ENCODE results near the gene ADRA1B.

ADRA1B gene

GRCh38 chr5:159936686-159937329 is 20.5 kb downstream of the ADRA1B start:
- no peak for DNase-seq
- Histone ChIP-seq H2BK5ac (ENCODE audit: low read depth, low read length, poor library complexity, severe bottlenecking) (no peak overlapping the region), H2AFZ (ENCODE audit: low read depth, low read length) (no peak overlapping the region), H3K9ac (ENCODE audit: low read length) (no peak overlapping the region), H3K27ac (ENCODE audit: low read length, poor library complexity, severe bottlenecking) (no peak overlapping the region), H3K36me3 (ENCODE audit: control insufficient read depth in 1 of 2, insufficient read depth in 2 of 2, low read depth in 1 of 2, low read length in 2 of 2) (no peaks in the 10 kb centered on the region), H2BK120ac (ENCODE audit: low read depth, low read length) (no peak overlapping the region), H3K4me2 (ENCODE audit: low read length, poor library complexity, severe bottlenecking) (no peak overlapping the region), H3K79me1 (replicated peaks; ENCODE audit: low read length, poor library complexity, severe bottlenecking) (no peaks in the 10 kb centered on the region), H4K8ac (ENCODE audit: low read length) (no peak overlapping the region), H2AK5ac (ENCODE audit: low read length, severe bottlenecking) (no peak overlapping the region), H3K23ac (ENCODE audit: low read length in 2 of 2) (no peak overlapping the region), H3K9me3 (ENCODE audit: control insufficient read depth, low read length) (no peaks in the 10 kb centered on the region), H3K4me1 (ENCODE audit: control insufficient read depth, insufficient read depth, low read depth, low read length) (no peaks in the 10 kb centered on the region), H3K14ac (ENCODE audit: low read length in 2 of 2) (no peak overlapping the region), H3K27me3 (ENCODE audit: control insufficient read depth in 1 of 2, insufficient read depth in 1 of 2, low read length in 2 of 2) (peaks cover 0 to 24% of the 10 kb centered on the region in 2 experiments), H2BK12ac (ENCODE audit: low read length in 2 of 2) (no peak overlapping the region), H3K4me3 (ENCODE audit: insufficient read depth in 1 of 2, low read depth in 1 of 2, low read length in 2 of 2) (no peak overlapping the region), H3K18ac (ENCODE audit: low read depth in 1 of 2, low read length in 2 of 2) (no peak overlapping the region), H4K91ac (ENCODE audit: low read length) (no peak overlapping the region), H3K4ac (ENCODE audit: low read depth in 1 of 2, low read length in 2 of 2) (no peak overlapping the region), H2BK15ac (ENCODE audit: low read depth, poor library complexity, severe bottlenecking) (no peak overlapping the region)
- WGBS = 84% methylated on average over 6 of the region's 6 CpGs

- Histone ChIP-seq H2BK12ac (ENCODE audit: low read length in 2 of 2) (no peak overlapping the region), H2BK120ac (ENCODE audit: low read depth, low read length) (no peak overlapping the region), H2AK5ac (ENCODE audit: low read length, severe bottlenecking) (no peak overlapping the region), H3K23ac (ENCODE audit: low read length in 2 of 2) (no peak overlapping the region), H3K79me1 (replicated peaks; ENCODE audit: low read length, poor library complexity, severe bottlenecking) (no peaks in the 10 kb centered on the region), H3K9ac (ENCODE audit: low read length) (no peak overlapping the region), H3K4ac (ENCODE audit: low read depth in 1 of 2, low read length in 2 of 2) (no peak overlapping the region), H3K36me3 (ENCODE audit: control insufficient read depth in 1 of 2, insufficient read depth in 2 of 2, low read depth in 1 of 2, low read length in 2 of 2) (no peaks in the 10 kb centered on the region), H3K4me1 (ENCODE audit: control insufficient read depth, insufficient read depth, low read depth, low read length) (no peaks in the 10 kb centered on the region), H3K14ac (ENCODE audit: low read length in 2 of 2) (no peak overlapping the region), H3K18ac (ENCODE audit: low read depth in 1 of 2, low read length in 2 of 2) (no peak overlapping the region), H3K4me3 (ENCODE audit: insufficient read depth in 1 of 2, low read depth in 1 of 2, low read length in 2 of 2) (no peak overlapping the region), H2BK5ac (ENCODE audit: low read depth, low read length, poor library complexity, severe bottlenecking) (no peak overlapping the region), H2BK15ac (ENCODE audit: low read depth, poor library complexity, severe bottlenecking) (no peak overlapping the region), H4K8ac (ENCODE audit: low read length) (no peak overlapping the region), H2AFZ (ENCODE audit: low read depth, low read length) (no peak overlapping the region), H4K91ac (ENCODE audit: low read length) (no peak overlapping the region), H3K27ac (ENCODE audit: low read length, poor library complexity, severe bottlenecking) (no peak overlapping the region), H3K4me2 (ENCODE audit: low read length, poor library complexity, severe bottlenecking) (no peak overlapping the region), H3K9me3 (ENCODE audit: control insufficient read depth, low read length) (no peaks in the 10 kb centered on the region), H3K27me3 (ENCODE audit: control insufficient read depth in 1 of 2, insufficient read depth in 1 of 2, low read length in 2 of 2) (peaks cover 0 to 24% of the 10 kb centered on the region in 2 experiments)
- WGBS = 96% methylated on average over 10 of the region's 10 CpGs
- no peak for DNase-seq
Measured at GRCh38 chr5:159937580-159937979, 21.3 kb downstream of the ADRA1B start.

- Histone ChIP-seq H3K4me2 (ENCODE audit: low read length, poor library complexity, severe bottlenecking) (no peak overlapping the region), H3K27me3 (ENCODE audit: control insufficient read depth in 1 of 2, insufficient read depth in 1 of 2, low read length in 2 of 2) (peaks cover 0 to 24% of the 10 kb centered on the region in 2 experiments), H3K9ac (ENCODE audit: low read length) (no peak overlapping the region), H3K4ac (ENCODE audit: low read depth in 1 of 2, low read length in 2 of 2) (no peak overlapping the region), H2BK5ac (ENCODE audit: low read depth, low read length, poor library complexity, severe bottlenecking) (no peak overlapping the region), H4K8ac (ENCODE audit: low read length) (no peak overlapping the region), H2AFZ (ENCODE audit: low read depth, low read length) (no peak overlapping the region), H3K27ac (ENCODE audit: low read length, poor library complexity, severe bottlenecking) (no peak overlapping the region), H2BK120ac (ENCODE audit: low read depth, low read length) (no peak overlapping the region), H3K18ac (ENCODE audit: low read depth in 1 of 2, low read length in 2 of 2) (no peak overlapping the region), H3K36me3 (ENCODE audit: control insufficient read depth in 1 of 2, insufficient read depth in 2 of 2, low read depth in 1 of 2, low read length in 2 of 2) (no peaks in the 10 kb centered on the region), H3K79me1 (replicated peaks; ENCODE audit: low read length, poor library complexity, severe bottlenecking) (peaks cover 1% of the 10 kb centered on the region), H2BK15ac (ENCODE audit: low read depth, poor library complexity, severe bottlenecking) (no peak overlapping the region), H3K23ac (ENCODE audit: low read length in 2 of 2) (no peak overlapping the region), H4K91ac (ENCODE audit: low read length) (no peak overlapping the region), H3K4me1 (ENCODE audit: control insufficient read depth, insufficient read depth, low read depth, low read length) (no peaks in the 10 kb centered on the region), H3K4me3 (ENCODE audit: insufficient read depth in 1 of 2, low read depth in 1 of 2, low read length in 2 of 2) (no peak overlapping the region), H3K9me3 (ENCODE audit: control insufficient read depth, low read length) (no peaks in the 10 kb centered on the region), H2AK5ac (ENCODE audit: low read length, severe bottlenecking) (no peak overlapping the region), H3K14ac (ENCODE audit: low read length in 2 of 2) (no peak overlapping the region), H2BK12ac (ENCODE audit: low read length in 2 of 2) (no peak overlapping the region)
- DNase-seq = no peak
- 85% methylated on average over 3 of the region's 5 CpGs for WGBS
Measured at GRCh38 chr5:159943326-159943725, 27.0 kb downstream of the ADRA1B start.

- no peaks in the 10 kb centered on the region for H3K4me1 ChIP-seq (ENCODE audit: control insufficient read depth, insufficient read depth, low read depth, low read length)
- peaks cover 1% of the 10 kb centered on the region for H3K79me1 ChIP-seq (replicated peaks; ENCODE audit: low read length, poor library complexity, severe bottlenecking)
- no peak overlapping the region for H3K14ac ChIP-seq (ENCODE audit: low read length in 2 of 2)
- 67% methylated on average over 5 of the region's 5 CpGs for WGBS
- H2BK12ac ChIP-seq (ENCODE audit: low read length in 2 of 2) = no peak overlapping the region
- no peak overlapping the region for H3K9ac ChIP-seq (ENCODE audit: low read length)
- H3K4ac ChIP-seq (ENCODE audit: low read depth in 1 of 2, low read length in 2 of 2) = no peak overlapping the region
- no peaks in the 10 kb centered on the region for H3K36me3 ChIP-seq (ENCODE audit: control insufficient read depth in 1 of 2, insufficient read depth in 2 of 2, low read depth in 1 of 2, low read length in 2 of 2)
- no peak overlapping the region for H3K4me3 ChIP-seq (ENCODE audit: insufficient read depth in 1 of 2, low read depth in 1 of 2, low read length in 2 of 2)
- H2BK120ac ChIP-seq (ENCODE audit: low read depth, low read length) = no peak overlapping the region
- no peak for DNase-seq
- peaks cover 0 to 27% of the 10 kb centered on the region in 2 experiments for H3K27me3 ChIP-seq (ENCODE audit: control insufficient read depth in 1 of 2, insufficient read depth in 1 of 2, low read length in 2 of 2)
- H3K18ac ChIP-seq (ENCODE audit: low read depth in 1 of 2, low read length in 2 of 2) = no peak overlapping the region
- no peak overlapping the region for H2BK5ac ChIP-seq (ENCODE audit: low read depth, low read length, poor library complexity, severe bottlenecking)
- no peaks in the 10 kb centered on the region for H3K9me3 ChIP-seq (ENCODE audit: control insufficient read depth, low read length)
- no peak overlapping the region for H3K4me2 ChIP-seq (ENCODE audit: low read length, poor library complexity, severe bottlenecking)
- no peak overlapping the region for H2BK15ac ChIP-seq (ENCODE audit: low read depth, poor library complexity, severe bottlenecking)
- H3K23ac ChIP-seq (ENCODE audit: low read length in 2 of 2) = no peak overlapping the region
- H3K27ac ChIP-seq (ENCODE audit: low read length, poor library complexity, severe bottlenecking) = no peak overlapping the region
- H2AK5ac ChIP-seq (ENCODE audit: low read length, severe bottlenecking) = no peak overlapping the region
- H4K91ac ChIP-seq (ENCODE audit: low read length) = no peak overlapping the region
- H2AFZ ChIP-seq (ENCODE audit: low read depth, low read length) = no peak overlapping the region
- H4K8ac ChIP-seq (ENCODE audit: low read length) = no peak overlapping the region
Measured at GRCh38 chr5:159944056-159944600, 27.8 kb downstream of the ADRA1B start.

Measured in mesenchymal stem cell (in vitro differentiated cells and primary cell).